Psoas muscle (tissue), 8 donors: ENCODE measurements around the gene SLC16A11. TPM values are rescaled to one million over a fixed set of nuclear protein-coding genes. Genes with fewer than 3 reads are reported as not detected.

ENCODE experiments used
- ATAC-seq, 4 donors: fragments of 200-7000 bp; cut with Tn5 transposase; one replicate each; pipeline ENCODE4 v1.9.1; 2020; ENCODE audit warnings: moderate library complexity in 3 of 4, mild to moderate bottlenecking in 2 of 4
- DNase-seq, 2 donors: peaks; one replicate each; pipeline ENCODE4 v3.0.0-alpha.2; 2020
- H3K27ac ChIP-seq: fragments of 200-600 bp; one replicate; pipeline ENCODE4 v1.8.0; 2022
- H3K27me3 ChIP-seq, 3 donors: fragments of 200-600 bp in 1 of 3; one replicate each; pipeline versions ENCODE4 v1.6.1 to v1.8.0; 2013 to 2022; ENCODE audit warnings: low read length in 2 of 3, mild to moderate bottlenecking in 2 of 3, moderate library complexity in 1 of 3; ENCODE audit not compliant: insufficient read depth in 3 of 3
- H3K36me3 ChIP-seq, 2 donors: fragments of 200-600 bp in 1 of 2; one replicate each; pipeline versions ENCODE4 v1.6.1 to v1.8.0; 2013 to 2022; ENCODE audit warnings: low read depth in 1 of 2, mild to moderate bottlenecking in 1 of 2, moderate library complexity in 1 of 2; ENCODE audit not compliant: insufficient read depth in 1 of 2
- H3K4me1 ChIP-seq: fragments of 200-600 bp; one replicate; pipeline ENCODE4 v1.8.0; 2022
- H3K4me3 ChIP-seq: fragments of 200-600 bp; one replicate; pipeline ENCODE4 v1.8.0; 2022; ENCODE audit warnings: mild to moderate bottlenecking
- H3K9me3 ChIP-seq: fragments of 200-600 bp; one replicate; pipeline ENCODE4 v1.8.0; 2022
- CTCF ChIP-seq: fragments of 200-600 bp; IDR thresholded peaks from one replicate; pipeline ENCODE4 v1.8.0; 2022; ENCODE audit warnings: antibody characterized with exemption
- WGBS, 3 donors: extraction: QIAGEN DNeasy Blood & Tissue Kit; methylation state at CpG; one replicate each; pipeline versions ENCODE4 v1.1.6 to v1.1.7; 2013; 5-methylcytosine and 5-hydroxymethylcytosine counted together
- intact Hi-C, 2 donors: fragments of 100-400 bp; cut with DNase I; formaldehyde crosslinking; loops; one replicate each; pipeline versions ENCODE4 v1.11.0 to v1.14.2; 2022
- polyA plus RNA-seq, 3 donors: library from polyadenylated mRNA; stranded (reverse); fragments of 200-250 nt; gene quantifications; one replicate each; pipeline ENCODE4 v1.2.3, GENCODE V29; 2013
- total RNA-seq, 4 donors: library from RNA; stranded (reverse); fragmentation: NEBNext Ultra II Directional in 2 of 4; extraction: Animal tissue kit (Norgen Biotek cat#: 25700) in 2 of 4; gene quantifications; one replicate each; pipeline versions ENCODE4 v1.2.1 to v1.2.4, GENCODE V29; 2021 to 2023
- donor health status: healthy with polysubstance abuse.
- donor health status: DM: no; HTN: no; CAD: no; lungs with moderate emphysema.
- donor health status: Bipolar disorder and iron deficiency.
- donor health status: healthy.
- donor health status: DM: yes; HTN: yes; CAD: no.
- donor health status: DM: no; HTN: no; CAD: no.
- donor health status: DM: no; HTN: no; CAD: no.
- donor health status: DM: yes; HTN: yes; CAD: no.

Gene SLC16A11
- total and polyA plus RNA-seq, 7 donors = 0.34 to 1.2 (median 0.42) TPM; not detected in 2

GRCh38 chr17:7004398-7005253, 39.3 kb downstream of the SLC16A11 start:
- TF ChIP-seq CTCF = peak; percentile 64
- Histone ChIP-seq H3K9me3 (no peaks in the 10 kb centered on the region), H3K36me3 (peaks cover 7 to 51% of the 10 kb centered on the region in 2 donors), H3K4me3 (no peak overlapping the region), H3K27ac (no peak overlapping the region), H3K4me1 (no peaks in the 10 kb centered on the region), H3K27me3 (no peaks in the 10 kb centered on the region)
- DNase-seq = peak in 1 of 2 donors; percentile 49
- peak; percentile 60 to 86 (median 76) for ATAC-seq
- intact Hi-C loops = loop anchor here (1.0 to 10.0 kb wide), 5 partner anchors 91 to 340 kb away; no protein-coding TSS in a partner anchor
- WGBS, 3 donors = 91 to 95% (median 94%) methylated on average over 2 of the region's 2 CpGs

- Histone ChIP-seq H3K4me1 (no peaks in the 10 kb centered on the region), H3K4me3 (no peak overlapping the region), H3K36me3 (peaks cover 7 to 57% of the 10 kb centered on the region in 2 donors), H3K27me3 (no peaks in the 10 kb centered on the region), H3K9me3 (no peaks in the 10 kb centered on the region), H3K27ac (no peak overlapping the region)
- intact Hi-C loops = loop anchor here (5.0 to 10.0 kb wide), 4 partner anchors 91 to 339 kb away; no protein-coding TSS in a partner anchor
- ATAC-seq (no peak), DNase-seq (no peak)
- 94 to 95% (median 94%) methylated on average over 2 of the region's 2 CpGs for WGBS, 3 donors
- no peak for TF ChIP-seq CTCF
These were observed 40.1 kb downstream of the SLC16A11 start for GRCh38 chr17:7003745-7004144.

- Histone ChIP-seq H3K27ac (no peak overlapping the region), H3K27me3 (no peaks in the 10 kb centered on the region), H3K36me3 (peaks cover 5 to 50% of the 10 kb centered on the region in 2 donors), H3K9me3 (no peaks in the 10 kb centered on the region), H3K4me3 (no peak overlapping the region), H3K4me1 (no peaks in the 10 kb centered on the region)
- DNase-seq (no peak), ATAC-seq (no peak)
- WGBS, 3 donors = 92 to 94% (median 93%) methylated on average over 6 of the region's 6 CpGs
- intact Hi-C loops = loop anchor here (5.0 to 10.0 kb wide), 4 partner anchors 90 to 338 kb away; no protein-coding TSS in a partner anchor
- no peak for TF ChIP-seq CTCF
These were observed 41.4 kb downstream of the SLC16A11 start for GRCh38 chr17:7002288-7003047.

GRCh38 chr17:7001318-7001961, 42.5 kb downstream of the SLC16A11 start:
- no peaks in the 10 kb centered on the region for H3K4me1 ChIP-seq
- no peak overlapping the region for H3K4me3 ChIP-seq
- no peak for DNase-seq
- ATAC-seq = no peak
- H3K36me3 ChIP-seq = peaks cover 5 to 50% of the 10 kb centered on the region in 2 donors
- H3K9me3 ChIP-seq = no peaks in the 10 kb centered on the region
- intact Hi-C loops = loop anchor here (5.0 to 10.0 kb wide), 4 partner anchors 89 to 337 kb away; no protein-coding TSS in a partner anchor
- TF ChIP-seq CTCF = peak; percentile 35
- H3K27me3 ChIP-seq = no peaks in the 10 kb centered on the region
- 69 to 75% (median 73%) methylated on average over 10 of the region's 10 CpGs for WGBS, 3 donors
- H3K27ac ChIP-seq = no peak overlapping the region
